Fibroblast of skin of back (primary cell): ENCODE results near the gene P4HB.

Experiments used
- DNase-seq: peaks from one replicate; pipeline ENCODE4 v3.0.0-alpha.2; 2013

Gene P4HB

DNA sequence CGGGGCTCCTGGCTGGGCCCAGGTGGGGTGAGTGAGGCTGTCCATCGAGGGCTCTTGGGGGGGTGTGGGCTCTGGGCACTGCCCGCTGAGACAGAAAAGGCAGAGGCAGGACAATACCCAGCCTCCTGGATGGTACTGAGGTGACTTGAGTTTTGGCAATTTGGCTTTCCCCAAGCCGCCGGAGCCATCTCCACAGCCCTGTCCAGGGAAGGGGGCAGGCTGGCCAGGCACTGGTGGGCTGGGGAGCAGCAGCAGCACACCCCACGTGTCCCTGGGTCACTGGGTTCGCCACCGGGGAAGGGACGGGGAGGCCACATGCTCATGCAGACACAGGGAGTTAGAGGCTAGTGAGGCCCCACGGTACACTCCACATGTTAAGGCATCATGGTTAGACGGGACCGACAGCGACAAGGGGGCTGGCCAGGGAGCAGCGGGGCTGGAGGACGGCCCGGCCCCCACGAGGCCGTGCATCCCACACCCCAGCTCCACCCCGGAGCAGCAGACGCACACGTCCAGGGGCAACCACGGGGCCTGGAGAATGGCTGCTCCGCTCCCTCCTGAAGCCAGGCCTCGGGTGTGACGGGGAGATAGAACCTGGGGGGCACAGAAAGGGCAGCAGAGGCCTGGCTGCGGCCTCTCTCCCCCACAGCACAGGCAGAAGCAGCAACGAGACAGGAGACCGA lies 7.8 kb upstream of the P4HB start:
- no peak for DNase-seq

DNA sequence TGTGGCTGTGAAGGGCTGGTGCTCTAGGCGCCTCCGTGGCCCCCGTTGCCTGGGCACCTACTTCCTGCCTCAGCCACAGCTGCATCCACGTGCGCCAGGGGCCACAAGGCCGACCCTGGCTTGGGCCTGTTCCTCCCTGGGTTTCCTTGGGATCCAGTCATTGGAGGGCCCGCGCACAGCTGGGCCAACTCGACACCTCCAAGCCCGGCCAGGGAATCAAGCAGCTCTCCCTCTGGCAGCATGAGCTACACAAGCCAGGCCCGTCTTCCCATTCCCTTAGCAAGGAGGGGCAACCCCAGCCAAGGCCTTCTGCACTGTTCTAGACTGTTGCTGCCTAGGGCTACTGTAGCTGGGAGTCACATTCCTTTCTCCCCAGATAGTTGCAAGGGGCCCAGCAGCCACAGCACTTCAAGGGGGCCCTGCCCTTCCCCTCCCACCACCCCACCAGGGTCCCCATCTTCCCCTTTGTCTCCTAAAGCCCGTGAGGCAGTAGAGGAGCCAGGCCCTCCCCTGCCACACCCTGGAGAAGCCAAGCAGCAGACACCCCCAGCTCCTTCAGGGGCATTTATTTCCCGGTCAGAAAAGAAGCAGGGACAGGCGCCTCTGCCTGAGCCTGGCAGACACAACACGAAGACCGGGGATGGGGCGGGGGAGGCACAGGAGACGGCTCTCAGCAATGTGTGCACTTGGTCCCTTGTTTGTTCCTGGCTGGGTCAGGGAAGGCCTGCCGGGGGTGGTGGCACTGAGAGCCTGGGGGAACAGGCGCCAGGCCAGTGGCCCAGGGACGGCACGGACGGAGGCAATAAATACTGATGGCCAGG lies 7.0 kb upstream of the P4HB start:
- peak; percentile 48 for DNase-seq

DNA sequence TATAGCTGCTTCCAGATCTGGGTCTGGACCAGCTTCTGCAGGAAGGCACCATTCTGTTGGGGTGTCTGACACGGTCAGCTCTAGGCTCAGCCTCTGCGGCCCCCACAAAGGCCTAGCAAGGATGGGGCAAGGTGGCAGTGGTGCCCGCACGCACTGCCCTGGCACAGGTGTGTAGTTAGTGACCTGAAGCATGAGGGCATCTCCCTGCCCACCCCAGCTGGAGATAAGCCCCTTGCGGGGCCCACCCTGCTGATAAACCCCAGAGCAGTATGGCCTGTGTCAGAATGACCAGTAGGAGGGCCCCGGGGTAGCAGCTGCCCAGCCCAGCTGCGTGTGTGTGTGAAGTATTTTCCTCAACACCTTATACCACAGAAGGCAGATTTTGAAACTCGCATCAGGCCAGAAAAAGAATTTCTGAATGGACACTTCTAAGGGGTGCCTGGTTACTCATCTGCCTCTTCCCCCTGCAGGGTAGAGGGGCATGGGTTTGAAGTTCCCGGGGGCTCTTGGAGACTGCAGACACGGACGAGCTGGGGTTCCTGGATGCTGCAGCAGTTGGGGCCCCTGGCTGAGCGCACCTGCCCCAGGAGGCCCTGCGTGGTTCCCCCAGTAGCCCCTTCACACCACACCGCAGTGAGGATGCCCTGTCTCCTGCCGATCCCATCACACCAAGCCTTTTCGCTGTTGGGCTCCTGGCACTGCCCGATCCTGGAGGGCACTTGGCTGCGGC lies 6.3 kb upstream of the P4HB start:
- DNase-seq, result peak; percentile 13

DNA sequence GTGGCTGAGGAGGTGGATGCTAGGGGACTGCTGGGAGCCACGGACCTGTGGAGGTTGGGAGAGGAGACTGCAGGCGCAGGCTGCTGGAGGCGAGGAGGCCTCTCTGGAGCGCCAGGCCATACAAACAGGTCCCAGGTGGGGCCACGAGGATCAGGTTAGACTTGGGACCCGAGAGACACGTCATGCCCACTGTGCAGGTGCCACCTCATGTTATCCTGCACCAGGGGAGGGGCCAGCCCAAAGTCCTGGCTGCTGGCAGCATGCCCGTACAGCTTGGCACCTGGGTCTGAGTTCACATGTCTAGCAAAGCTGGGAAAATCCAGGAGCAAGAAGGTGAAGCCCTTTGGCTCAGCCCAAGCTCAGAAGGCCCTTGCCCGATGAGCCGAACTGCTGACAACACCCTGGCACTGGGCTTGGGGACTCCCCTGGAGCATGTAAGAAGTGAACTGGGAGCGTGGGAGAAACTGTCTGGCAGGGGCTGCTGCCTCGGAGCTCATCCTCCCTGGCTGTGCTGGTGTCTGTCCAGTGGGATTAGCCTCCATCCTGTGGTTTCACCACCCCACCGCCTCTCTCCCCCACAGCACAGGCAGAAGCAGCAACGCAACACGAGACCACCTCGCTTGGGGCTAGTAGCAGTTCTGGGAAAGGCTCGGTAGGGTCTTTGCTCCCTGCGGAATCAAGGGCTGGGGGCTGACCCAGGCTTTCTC lies 5.6 kb upstream of the P4HB start:
- DNase-seq, result peak; percentile 17

DNA sequence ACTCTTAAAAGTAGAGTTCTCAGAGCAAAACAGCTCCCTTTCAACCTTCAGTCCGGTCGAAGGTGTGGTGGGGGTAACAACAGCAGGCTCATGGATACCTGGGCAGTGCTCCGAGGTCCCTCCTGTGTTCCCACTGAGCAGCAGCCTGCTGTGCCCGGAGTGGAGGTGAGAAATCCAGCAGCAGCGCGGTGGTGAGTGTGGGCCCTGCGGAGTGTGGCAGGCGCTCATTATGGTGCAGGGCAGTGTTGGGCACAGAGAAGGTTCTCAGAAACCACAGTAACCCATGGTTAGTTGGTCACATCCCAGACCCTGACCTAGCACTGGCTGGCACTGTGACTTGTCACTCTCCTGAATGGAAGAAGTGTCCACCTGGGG lies 5.0 kb upstream of the P4HB start:
- no peak for DNase-seq

DNA sequence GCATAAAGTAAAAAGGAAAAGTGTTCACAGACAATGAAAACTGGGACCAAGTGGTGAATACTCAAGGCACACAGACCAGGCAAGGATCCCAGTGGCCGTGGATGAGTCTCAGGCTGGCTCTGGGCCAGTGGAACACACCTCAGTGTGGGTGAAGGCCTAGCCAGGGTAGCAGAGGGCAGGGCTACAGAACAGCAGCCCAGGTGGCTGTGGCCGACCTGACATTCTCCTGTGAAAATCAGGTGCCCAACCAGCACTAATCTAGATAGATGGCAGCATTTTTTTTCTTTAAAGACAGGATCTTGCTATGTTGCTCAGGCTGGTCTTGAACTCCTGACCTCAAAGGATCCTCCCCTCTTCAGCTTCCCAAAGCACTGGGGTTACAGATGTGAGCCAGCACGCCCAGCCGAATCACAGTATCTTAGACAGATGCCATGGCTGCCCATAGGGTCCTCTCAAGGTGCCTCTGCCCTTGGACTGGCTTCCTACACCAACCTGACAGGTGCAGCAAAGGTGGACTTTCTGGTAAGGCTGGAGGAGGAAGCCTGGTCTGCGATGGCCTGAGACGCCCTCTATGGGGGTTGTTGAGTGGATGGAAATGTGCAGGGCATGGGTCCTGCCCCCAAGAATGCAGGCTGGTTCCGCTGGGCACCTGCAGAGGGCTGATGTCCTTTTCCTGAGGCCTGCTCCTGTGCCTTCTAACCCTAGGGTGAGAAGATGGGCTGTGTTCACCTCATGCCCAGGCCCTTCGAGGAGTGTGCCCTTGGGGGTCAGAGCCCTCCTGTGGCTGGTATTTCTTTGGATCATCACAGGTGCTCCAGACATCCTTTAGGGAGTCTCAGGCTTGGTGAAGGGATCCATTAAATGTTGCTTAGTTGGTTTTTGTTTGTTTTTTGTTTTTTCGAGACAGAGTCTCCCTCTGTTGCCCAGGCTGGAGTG lies 3.8 kb upstream of the P4HB start:
- no peak for DNase-seq

DNA sequence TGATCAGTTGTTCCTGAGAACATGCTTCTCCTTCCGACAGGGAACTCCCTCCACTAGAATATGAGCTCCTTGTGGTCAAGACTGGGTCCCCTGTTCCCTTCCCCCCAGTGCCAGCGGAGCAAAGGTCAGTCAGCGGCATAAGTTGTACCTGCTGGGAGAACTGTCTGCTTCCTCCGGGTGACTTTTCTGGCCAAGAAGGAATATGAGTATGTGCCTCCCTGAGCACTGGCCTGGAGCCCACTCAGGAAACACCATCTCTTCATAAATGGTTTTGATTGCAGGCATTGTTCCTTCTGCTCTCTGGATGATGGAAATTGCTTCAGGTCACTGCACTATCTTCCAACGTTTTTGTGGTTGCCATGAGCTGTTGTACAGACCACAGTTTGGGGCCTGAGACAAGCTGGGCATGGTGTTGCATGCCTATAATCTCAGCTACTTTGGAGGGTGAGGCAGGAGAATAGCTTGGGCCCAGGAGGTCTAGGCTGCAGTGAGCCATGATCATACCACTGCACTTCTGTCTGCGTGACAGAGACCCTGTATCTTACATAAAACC lies 2.9 kb upstream of the P4HB start:
- DNase-seq, result no peak

DNA sequence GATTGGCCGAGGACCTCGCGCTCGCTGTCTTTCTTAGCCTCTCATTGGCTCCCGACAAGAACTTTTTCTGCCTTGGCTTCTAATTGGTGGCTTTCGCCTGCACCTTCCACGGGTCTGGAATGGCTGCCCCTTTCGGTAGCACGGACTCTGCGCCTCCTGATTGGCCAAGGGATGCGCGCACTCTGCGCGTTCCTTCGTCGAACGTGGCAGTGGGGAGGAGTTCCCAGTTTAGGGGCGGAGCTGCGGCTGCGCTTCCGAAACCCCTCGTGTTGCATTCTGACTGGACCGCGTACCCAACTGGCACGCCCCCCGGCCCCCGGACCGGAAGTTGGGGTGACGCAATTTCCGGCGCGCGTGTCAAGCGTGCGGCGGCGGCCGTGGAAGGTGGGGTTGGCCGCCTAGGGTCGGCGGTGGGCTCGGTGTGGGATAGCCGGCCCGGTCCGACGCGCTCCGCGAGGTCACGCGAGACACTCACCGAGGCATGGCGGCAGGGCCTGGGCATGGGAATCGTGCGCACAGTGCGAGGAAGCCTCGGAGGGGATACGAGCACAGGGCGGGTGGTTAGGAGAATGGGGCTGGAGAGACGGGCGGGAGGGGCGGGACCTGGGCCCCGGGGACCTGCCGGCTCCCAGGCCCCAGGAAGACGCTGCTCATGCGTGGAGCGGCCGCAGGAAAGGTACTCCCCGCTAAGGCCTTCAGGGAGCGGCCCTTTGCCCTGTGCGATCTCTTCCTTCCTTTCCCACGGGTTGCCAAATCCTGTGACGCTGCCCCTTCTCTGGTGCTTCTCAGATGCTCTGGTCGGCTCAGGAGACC lies 627 bp upstream of the P4HB start:
- peak; percentile 100 for DNase-seq

DNA sequence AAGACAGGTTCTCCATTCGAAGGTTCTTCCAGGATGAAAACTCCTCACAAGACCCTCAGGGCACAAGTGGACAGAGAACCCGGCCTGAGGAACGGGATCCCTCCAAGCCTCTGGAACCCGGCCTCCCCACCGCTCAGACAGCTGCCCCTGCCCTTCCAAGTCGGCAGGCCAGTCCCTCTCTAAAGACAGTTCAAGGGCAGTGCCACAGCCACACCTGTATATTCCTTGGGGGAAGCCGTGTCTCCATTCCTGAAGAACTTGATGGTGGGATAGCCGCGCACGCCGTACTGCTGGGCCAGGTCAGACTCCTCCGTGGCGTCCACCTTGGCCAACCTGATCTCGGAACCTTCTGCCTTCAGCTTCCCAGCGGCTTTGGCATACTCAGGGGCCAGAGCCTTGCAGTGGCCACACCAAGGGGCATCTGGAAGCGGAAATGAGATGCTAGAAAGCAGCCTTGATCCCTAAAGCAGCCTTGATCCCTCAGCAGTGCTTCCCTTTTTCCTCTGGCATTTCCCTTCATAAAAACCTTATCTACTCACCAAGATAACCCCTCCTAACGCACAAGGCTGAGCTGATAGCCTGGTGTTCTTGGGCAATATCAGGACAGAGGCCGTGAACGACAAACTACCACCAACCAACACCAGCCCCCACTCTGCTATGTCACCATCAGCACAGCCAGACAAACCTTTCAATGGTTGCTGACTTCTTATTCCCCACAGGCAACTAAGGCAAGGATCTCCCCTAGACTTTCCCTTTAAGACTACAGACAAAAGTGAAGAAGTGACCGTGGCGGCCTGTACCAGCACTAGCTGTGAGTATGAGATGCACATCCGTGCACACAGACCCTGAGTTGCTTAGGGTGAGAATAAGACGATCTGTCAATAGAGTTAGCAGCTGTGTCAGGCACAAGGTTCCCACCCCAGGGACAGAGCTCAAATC lies 1.1 kb downstream of the P4HB start:
- DNase-seq, result no peak

DNA sequence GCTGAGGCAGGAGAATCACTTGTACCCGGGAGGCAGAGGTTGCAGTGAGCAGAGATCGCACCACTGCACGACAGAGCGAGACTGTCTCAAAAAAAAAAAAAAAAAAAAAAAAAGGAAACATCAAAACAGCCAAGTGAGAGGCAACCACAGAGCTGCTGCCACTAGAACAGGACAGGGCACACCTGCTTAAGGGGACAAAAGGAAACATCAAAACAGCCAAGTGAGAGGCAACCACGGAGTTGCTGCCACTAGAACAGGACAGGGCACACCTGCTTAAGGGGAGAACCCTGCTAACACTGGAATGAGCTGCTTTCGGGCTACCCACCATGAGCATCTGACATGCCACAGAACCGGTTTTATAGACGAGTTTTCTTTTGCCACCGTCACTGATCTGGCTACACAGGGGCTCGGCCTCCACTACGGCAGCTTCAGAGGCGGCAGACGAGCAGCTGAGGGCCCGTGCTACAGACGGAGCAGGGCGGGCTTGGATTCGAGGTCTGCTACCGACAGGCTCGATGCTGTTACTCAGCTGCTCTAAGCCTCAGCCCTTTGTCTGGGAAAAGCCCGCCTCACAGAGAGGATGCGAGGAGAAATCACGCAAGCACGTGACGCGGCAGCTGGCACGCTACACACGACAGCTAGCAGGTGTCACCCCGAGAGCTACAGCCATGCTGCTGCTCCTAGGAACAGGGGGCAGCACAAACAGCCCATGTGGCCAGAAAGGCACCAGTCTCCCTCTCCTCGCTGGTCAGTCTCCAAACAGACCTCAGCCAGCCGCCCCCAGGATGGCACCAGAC lies 2.0 kb downstream of the P4HB start:
- no peak for DNase-seq

DNA sequence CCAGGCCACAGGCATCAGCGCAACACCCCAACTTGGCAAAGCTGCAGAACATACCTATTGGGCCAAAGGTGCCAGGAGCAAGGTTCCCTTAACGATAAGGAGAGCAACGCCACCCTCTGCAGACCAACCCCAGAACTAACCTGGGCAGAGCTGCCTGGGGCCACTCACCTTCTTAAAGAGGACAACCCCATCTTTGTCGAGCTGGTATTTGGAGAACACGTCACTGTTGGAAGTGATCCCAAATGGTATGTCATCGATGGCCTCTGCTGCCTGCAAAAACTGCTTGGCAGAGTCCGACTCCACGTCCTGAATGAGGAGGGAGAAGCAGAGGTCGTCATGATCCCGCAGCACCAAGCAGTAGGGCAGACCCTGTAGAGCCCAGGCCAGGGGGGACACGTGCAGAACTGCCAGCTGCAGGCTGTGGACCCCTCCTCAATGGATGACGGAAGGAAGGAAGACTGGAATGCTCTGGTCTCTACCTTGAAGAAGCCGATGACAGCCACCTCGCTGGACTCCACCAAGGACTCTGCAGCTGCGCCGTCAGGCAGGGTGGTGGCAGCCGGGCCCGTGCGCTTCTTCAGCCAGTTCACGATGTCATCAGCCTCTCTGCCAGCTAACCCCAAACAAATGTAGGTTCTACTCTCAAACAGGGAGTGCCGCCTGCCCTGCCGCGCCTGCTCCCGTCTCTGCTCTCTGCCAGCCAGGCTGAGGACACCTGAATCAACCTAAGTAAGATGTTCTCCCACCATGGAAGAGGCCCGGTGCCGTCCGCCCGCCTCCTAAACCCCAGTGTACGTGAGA lies 5.2 kb downstream of the P4HB start:
- DNase-seq, result no peak

DNA sequence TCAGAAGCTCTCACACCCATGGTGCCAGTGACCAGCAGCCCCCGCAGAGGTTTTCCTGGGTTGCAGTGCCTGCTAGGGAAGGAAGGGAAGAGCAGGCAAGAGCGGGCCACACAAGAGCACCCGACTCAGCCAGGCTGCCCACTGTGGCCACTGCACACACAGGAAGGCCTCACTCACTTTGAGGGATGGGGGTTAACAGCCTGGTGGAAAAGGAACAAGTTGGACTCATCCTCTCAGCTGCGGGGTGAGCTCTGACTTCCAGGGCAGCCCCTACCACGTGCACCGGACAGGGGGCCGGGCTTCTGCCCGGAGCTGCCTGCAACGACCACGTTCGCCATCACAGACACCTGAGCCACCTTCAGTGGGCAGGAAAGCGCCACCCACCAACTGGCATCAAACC lies 8.1 kb downstream of the P4HB start:
- DNase-seq, result no peak

DNA sequence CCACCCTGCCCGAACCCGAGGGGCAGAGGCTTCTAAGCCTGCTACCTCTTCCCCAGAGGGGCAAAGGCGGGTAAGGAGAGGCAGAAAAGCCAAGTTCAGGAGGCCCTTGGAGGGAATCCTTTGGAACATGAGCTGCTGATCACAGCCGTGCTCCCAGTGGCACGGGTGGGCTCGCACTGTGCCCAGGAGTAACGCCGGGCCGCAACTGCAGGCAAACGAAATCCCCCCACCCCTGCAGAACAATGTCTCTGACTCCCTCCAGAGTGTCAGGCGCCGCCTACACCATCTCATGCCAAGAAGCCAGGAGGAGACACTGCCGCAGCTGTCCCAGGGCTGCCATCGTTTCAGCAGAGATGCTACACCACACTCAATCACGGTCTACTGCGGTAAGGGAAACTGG lies 8.9 kb downstream of the P4HB start:
- DNase-seq, result no peak

DNA sequence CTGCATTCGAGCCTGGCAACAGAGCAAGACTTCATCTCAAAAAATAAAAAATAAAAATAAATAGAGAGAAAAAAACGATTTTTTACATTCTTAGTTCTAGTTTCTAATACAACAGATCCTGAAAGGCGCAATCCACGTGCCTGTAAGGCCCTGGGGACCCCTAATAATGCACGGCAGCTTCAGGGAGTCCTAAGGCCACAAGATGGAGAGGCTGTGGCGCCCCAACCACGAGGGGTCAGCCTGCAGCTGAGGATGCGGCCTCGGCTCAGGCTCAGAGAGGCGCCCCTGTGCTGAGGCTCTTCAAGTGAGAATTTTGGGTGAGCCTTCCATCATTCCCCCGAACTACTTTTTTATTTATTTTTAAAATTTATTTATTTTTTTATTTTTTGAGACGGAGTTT lies 10.9 kb downstream of the P4HB start:
- no peak for DNase-seq

DNA sequence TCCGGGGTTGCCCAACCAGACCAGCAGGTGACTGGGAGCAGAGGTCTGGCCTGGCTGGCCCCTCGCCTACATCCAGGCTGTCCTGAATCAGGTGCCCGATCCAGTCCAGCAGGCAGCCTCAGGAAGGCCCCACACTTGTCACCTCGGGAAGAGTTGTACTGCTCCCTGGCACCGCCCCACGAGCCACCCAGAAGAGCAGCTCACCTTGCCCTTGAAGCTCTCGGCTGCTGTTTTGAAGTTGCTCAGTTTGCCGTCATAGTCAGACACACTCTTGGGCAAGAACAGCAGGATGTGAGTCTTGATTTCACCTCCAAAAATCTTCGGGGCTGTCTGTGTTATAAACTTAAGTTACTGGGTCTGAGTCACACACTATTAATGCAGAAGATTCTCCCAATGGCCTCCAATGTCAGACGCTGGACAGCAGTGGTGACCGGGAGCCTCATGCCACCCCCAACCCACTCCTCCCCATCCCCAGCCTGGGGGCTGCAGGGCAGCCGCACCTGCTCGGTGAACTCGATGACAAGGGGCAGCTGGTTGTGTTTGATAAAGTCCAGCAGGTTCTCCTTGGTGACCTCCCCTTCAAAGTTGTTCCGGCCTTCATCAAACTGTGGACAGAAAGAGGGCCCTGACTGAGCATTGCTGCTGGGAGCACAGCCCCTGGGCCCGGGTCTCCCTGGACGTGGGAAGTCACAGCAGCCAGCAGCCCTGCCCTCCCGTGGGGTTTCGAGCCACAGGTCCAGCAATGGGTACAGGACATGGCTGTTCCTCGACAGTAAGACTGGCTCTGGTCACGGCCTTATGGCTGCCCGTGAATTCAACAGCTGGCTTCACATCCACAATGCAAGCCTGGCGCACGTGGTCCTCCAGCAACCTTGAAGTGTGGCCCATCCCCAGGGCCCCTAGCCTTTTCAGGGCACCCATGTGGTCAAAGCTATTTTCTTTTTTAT lies 13.3 kb downstream of the P4HB start:
- no peak for DNase-seq
